Measurements from ENCODE around the gene SLC8B1.

The SLC8B1 gene

GRCh38 chr12:113277511-113277910 lies 57.4 kb downstream of the SLC8B1 start:
- no peak overlapping the region for H3K4me3 ChIP-seq (ENCODE audit: low read depth, low read length)
- DNase-seq (ENCODE audit: low read depth, low spot score): no peak
- no peak for TF ChIP-seq CTCF (IDR thresholded peaks at IDR 0.05; ENCODE audit: low read depth, low read length)
- in situ Hi-C loops (cut with HindIII; ENCODE audit: low sequenced_read_pairs): no loop called here

GRCh38 chr12:113276946-113277500 lies 57.9 kb downstream of the SLC8B1 start:
- no peak overlapping the region for H3K4me3 ChIP-seq (ENCODE audit: low read depth, low read length)
- TF ChIP-seq CTCF (IDR thresholded peaks at IDR 0.05; ENCODE audit: low read depth, low read length): no peak
- DNase-seq (ENCODE audit: low read depth, low spot score): no peak
- in situ Hi-C loops (cut with HindIII; ENCODE audit: low sequenced_read_pairs): no loop called here

GRCh38 chr12:113276306-113276705 lies 58.6 kb downstream of the SLC8B1 start:
- no peak for TF ChIP-seq CTCF (IDR thresholded peaks at IDR 0.05; ENCODE audit: low read depth, low read length)
- in situ Hi-C loops (cut with HindIII; ENCODE audit: low sequenced_read_pairs): no loop called here
- DNase-seq (ENCODE audit: low read depth, low spot score): no peak
- H3K4me3 ChIP-seq (ENCODE audit: low read depth, low read length): no peak overlapping the region

- no peak overlapping the region for H3K4me3 ChIP-seq (ENCODE audit: low read depth, low read length)
- TF ChIP-seq CTCF (IDR thresholded peaks at IDR 0.05; ENCODE audit: low read depth, low read length): no peak
- in situ Hi-C loops (cut with HindIII; ENCODE audit: low sequenced_read_pairs): no loop called here
- no peak for DNase-seq (ENCODE audit: low read depth, low spot score)
Observed at GRCh38 chr12:113274848-113275247, 60.1 kb downstream of the SLC8B1 start.

- no peak for DNase-seq (ENCODE audit: low read depth, low spot score)
- H3K4me3 ChIP-seq (ENCODE audit: low read depth, low read length): no peak overlapping the region
- in situ Hi-C loops (cut with HindIII; ENCODE audit: low sequenced_read_pairs): no loop called here
- TF ChIP-seq CTCF (IDR thresholded peaks at IDR 0.05; ENCODE audit: low read depth, low read length): no peak
Observed at GRCh38 chr12:113273053-113273725, 61.7 kb downstream of the SLC8B1 start.

GRCh38 chr12:113271853-113272561 lies 62.9 kb downstream of the SLC8B1 start:
- TF ChIP-seq CTCF (IDR thresholded peaks at IDR 0.05; ENCODE audit: low read depth, low read length): no peak
- peak; percentile 50 for DNase-seq (ENCODE audit: low read depth, low spot score)
- in situ Hi-C loops (cut with HindIII; ENCODE audit: low sequenced_read_pairs): no loop called here
- no peak overlapping the region for H3K4me3 ChIP-seq (ENCODE audit: low read depth, low read length)
